GM21447 (cell line): ENCODE data around the gene IL32.

Experiments used
- ATAC-seq: cut with Tn5 transposase; IDR thresholded peaks from one replicate; pipeline ENCODE4 v1.9.1; 2021; ENCODE audit not compliant: unreplicated experiment

Gene IL32

GRCh38 chr16:3113765-3114479 lies 48.5 kb downstream of the IL32 start:
- ATAC-seq, result no peak

GRCh38 chr16:3115003-3115402 lies 49.6 kb downstream of the IL32 start:
- ATAC-seq, result no peak

GRCh38 chr16:3115561-3115960 lies 50.1 kb downstream of the IL32 start:
- no peak for ATAC-seq

- no peak for ATAC-seq
Measured at GRCh38 chr16:3118204-3118790, 52.9 kb downstream of the IL32 start.

GRCh38 chr16:3118846-3119245 lies 53.4 kb downstream of the IL32 start:
- ATAC-seq, result no peak
